H1 (cell line): ENCODE results near the gene ALDOC. TPM values are rescaled to one million over a fixed set of nuclear protein-coding genes. Genes with fewer than 3 reads are reported as not detected.

ENCODE experiments used
- BCL11A ChIP-seq, 2 experiments: IDR thresholded peaks; one replicate each; pipeline ENCODE4 v1.6.1; 2011; ENCODE audit warnings: low read depth in 2 of 2, low read length in 2 of 2, mild to moderate bottlenecking in 2 of 2
- CTCF ChIP-seq, 3 experiments: IDR thresholded peaks; 1 replicate in 2 of 3; 2 replicates in 1 of 3; pipeline versions ENCODE4 v1.5.1 to v1.6.1; 2011; ENCODE audit warnings: low read length in 3 of 3, mild to moderate bottlenecking in 3 of 3, inconsistent platforms in 2 of 3, low read depth in 1 of 3, moderate library complexity in 1 of 3; ENCODE audit not compliant: insufficient read depth in 1 of 3; ENCODE audit errors: control extremely low read depth in 1 of 3
- HDAC2 ChIP-seq, 2 experiments: fragments of 300-600 bp in 1 of 2; sonication (generic) in 1 of 2; IDR thresholded peaks; 2 replicates each; pipeline ENCODE4 v1.6.1; 2011 to 2012; ENCODE audit warnings: low read depth in 2 of 2, low read length in 2 of 2, mild to moderate bottlenecking in 2 of 2, moderate library complexity in 2 of 2, borderline replicate concordance in 1 of 2, inconsistent platforms in 1 of 2
- POLR2AphosphoS5 ChIP-seq: IDR thresholded peaks from 2 replicates; pipeline ENCODE4 v1.6.1; 2011; ENCODE audit warnings: low read depth, low read length
- SIN3A ChIP-seq, 2 experiments: IDR thresholded peaks in 1 of 2; conservative IDR thresholded peaks in 1 of 2; 2 replicates each; pipeline ENCODE4 v1.6.1; 2011 to 2012; ENCODE audit warnings: low read length in 2 of 2, improper control_type of control experiment in 1 of 2, low read depth in 1 of 2, mild to moderate bottlenecking in 1 of 2
- SIRT6 ChIP-seq: IDR thresholded peaks from one replicate; pipeline ENCODE4 v1.7.1; 2012; ENCODE audit warnings: low read length, inconsistent platforms
- SP2 ChIP-seq: IDR thresholded peaks from 2 replicates; pipeline ENCODE4 v1.6.1; 2012; ENCODE audit warnings: mild to moderate bottlenecking, low read length, inconsistent platforms
- TEAD4 ChIP-seq: IDR thresholded peaks from 2 replicates; pipeline ENCODE4 v1.6.1; 2012; ENCODE audit warnings: low read depth, low read length, inconsistent platforms, mixed read lengths
- polyA plus RNA-seq, 7 experiments: library from polyadenylated mRNA; depleted of rRNA in 3 of 7; stranded (reverse) in 5 of 7; unstranded in 2 of 7; fragments of >200 nt in 5 of 7; fragments of 200-250 nt in 2 of 7; gene quantifications; 1 replicate in 5 of 7; 2 replicates in 1 of 7; 4 replicates in 1 of 7; pipeline versions ENCODE4 v1.2.1 to v1.2.3, GENCODE V29; 2011 to 2013; ENCODE audit warnings: missing spikeins in 2 of 7, mixed read lengths in 2 of 7
- total RNA-seq: library from RNA; stranded (reverse); fragmentation: NEBNext Ultra II Directional; extraction: Animal tissue kit (Norgen Biotek cat#: 25700); gene quantifications from 2 replicates; pipeline ENCODE4 v1.2.1, GENCODE V29; 2021
- TF ChIP-seq, protein P1 (sequence below): fragments of 300-600 bp; sonication (generic); IDR thresholded peaks from 2 replicates; pipeline ENCODE4 v1.7.1; 2012; ENCODE audit warnings: low read length, moderate library complexity, mild to moderate bottlenecking, inconsistent platforms; ENCODE audit not compliant: insufficient replicate concordance

Gene ALDOC
- total and polyA plus RNA-seq, 2 of the 8 experiments (the other 6 are each of a cell fraction or from before 2014, with no cell fraction given) = 51.6 to 103 TPM

GRCh38 chr17:28618464-28618863, 41.8 kb upstream of the ALDOC start (continued):
- TF ChIP-seq, protein P1, sequence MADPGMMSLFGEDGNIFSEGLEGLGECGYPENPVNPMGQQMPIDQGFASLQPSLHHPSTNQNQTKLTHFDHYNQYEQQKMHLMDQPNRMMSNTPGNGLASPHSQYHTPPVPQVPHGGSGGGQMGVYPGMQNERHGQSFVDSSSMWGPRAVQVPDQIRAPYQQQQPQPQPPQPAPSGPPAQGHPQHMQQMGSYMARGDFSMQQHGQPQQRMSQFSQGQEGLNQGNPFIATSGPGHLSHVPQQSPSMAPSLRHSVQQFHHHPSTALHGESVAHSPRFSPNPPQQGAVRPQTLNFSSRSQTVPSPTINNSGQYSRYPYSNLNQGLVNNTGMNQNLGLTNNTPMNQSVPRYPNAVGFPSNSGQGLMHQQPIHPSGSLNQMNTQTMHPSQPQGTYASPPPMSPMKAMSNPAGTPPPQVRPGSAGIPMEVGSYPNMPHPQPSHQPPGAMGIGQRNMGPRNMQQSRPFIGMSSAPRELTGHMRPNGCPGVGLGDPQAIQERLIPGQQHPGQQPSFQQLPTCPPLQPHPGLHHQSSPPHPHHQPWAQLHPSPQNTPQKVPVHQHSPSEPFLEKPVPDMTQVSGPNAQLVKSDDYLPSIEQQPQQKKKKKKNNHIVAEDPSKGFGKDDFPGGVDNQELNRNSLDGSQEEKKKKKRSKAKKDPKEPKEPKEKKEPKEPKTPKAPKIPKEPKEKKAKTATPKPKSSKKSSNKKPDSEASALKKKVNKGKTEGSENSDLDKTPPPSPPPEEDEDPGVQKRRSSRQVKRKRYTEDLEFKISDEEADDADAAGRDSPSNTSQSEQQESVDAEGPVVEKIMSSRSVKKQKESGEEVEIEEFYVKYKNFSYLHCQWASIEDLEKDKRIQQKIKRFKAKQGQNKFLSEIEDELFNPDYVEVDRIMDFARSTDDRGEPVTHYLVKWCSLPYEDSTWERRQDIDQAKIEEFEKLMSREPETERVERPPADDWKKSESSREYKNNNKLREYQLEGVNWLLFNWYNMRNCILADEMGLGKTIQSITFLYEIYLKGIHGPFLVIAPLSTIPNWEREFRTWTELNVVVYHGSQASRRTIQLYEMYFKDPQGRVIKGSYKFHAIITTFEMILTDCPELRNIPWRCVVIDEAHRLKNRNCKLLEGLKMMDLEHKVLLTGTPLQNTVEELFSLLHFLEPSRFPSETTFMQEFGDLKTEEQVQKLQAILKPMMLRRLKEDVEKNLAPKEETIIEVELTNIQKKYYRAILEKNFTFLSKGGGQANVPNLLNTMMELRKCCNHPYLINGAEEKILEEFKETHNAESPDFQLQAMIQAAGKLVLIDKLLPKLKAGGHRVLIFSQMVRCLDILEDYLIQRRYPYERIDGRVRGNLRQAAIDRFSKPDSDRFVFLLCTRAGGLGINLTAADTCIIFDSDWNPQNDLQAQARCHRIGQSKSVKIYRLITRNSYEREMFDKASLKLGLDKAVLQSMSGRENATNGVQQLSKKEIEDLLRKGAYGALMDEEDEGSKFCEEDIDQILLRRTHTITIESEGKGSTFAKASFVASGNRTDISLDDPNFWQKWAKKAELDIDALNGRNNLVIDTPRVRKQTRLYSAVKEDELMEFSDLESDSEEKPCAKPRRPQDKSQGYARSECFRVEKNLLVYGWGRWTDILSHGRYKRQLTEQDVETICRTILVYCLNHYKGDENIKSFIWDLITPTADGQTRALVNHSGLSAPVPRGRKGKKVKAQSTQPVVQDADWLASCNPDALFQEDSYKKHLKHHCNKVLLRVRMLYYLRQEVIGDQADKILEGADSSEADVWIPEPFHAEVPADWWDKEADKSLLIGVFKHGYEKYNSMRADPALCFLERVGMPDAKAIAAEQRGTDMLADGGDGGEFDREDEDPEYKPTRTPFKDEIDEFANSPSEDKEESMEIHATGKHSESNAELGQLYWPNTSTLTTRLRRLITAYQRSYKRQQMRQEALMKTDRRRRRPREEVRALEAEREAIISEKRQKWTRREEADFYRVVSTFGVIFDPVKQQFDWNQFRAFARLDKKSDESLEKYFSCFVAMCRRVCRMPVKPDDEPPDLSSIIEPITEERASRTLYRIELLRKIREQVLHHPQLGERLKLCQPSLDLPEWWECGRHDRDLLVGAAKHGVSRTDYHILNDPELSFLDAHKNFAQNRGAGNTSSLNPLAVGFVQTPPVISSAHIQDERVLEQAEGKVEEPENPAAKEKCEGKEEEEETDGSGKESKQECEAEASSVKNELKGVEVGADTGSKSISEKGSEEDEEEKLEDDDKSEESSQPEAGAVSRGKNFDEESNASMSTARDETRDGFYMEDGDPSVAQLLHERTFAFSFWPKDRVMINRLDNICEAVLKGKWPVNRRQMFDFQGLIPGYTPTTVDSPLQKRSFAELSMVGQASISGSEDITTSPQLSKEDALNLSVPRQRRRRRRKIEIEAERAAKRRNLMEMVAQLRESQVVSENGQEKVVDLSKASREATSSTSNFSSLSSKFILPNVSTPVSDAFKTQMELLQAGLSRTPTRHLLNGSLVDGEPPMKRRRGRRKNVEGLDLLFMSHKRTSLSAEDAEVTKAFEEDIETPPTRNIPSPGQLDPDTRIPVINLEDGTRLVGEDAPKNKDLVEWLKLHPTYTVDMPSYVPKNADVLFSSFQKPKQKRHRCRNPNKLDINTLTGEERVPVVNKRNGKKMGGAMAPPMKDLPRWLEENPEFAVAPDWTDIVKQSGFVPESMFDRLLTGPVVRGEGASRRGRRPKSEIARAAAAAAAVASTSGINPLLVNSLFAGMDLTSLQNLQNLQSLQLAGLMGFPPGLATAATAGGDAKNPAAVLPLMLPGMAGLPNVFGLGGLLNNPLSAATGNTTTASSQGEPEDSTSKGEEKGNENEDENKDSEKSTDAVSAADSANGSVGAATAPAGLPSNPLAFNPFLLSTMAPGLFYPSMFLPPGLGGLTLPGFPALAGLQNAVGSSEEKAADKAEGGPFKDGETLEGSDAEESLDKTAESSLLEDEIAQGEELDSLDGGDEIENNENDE = no peak
- TF ChIP-seq TEAD4 (no peak), BCL11A (IDR thresholded peaks at IDR 0.05; ENCODE audit: low read depth in 2 of 2, low read length in 2 of 2) (no peak), SP2 (no peak), SIRT6 (no peak), SIN3A (conservative IDR thresholded peaks at IDR 0.05 in 1 of 2, IDR thresholded peaks at IDR 0.05 in 1 of 2; ENCODE audit: low read depth in 1 of 2, low read length in 2 of 2) (no peak), HDAC2 (IDR thresholded peaks at IDR 0.05; ENCODE audit: borderline replicate concordance in 1 of 2, low read depth in 2 of 2, low read length in 2 of 2) (no peak), CTCF (IDR thresholded peaks at IDR 0.05; ENCODE audit: control extremely low read depth in 1 of 3, insufficient read depth in 1 of 3, low read depth in 1 of 3, low read length in 3 of 3) (no peak), POLR2AphosphoS5 (no peak)
